ENCODE measurements around the gene KRT80. TPM values are rescaled to one million over a fixed set of nuclear protein-coding genes. Genes with fewer than 3 reads are reported as not detected.

Gene KRT80
- total and polyA plus RNA-seq, 2 of the 13 experiments (the other 11 are each of a cell fraction or from before 2014, with no cell fraction given) = 0.27 to 0.53 TPM

DNA sequence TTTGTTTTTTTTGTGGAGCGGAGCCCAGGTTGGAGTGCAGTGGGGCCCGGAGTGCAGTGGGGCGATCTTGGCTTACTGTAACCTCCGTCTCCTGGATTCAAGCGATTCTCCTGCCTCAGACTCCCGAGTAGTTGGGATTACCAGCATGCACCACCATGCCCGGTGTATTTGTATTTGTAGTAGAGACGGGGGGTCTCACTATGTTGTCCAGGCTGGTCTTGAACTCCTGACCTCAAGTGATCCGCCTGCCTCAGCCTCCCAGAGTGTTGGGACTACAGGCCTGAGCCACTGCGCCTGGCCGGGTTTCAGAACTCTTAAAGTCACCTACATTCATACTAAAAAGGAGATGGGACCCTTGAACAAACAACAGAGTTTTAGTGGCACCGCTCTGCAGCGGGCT is 52.7 kb downstream of the KRT80 start:
- in situ Hi-C loops (cut with HindIII; ENCODE audit: extremely low pct_ligation_motif_present, low pct_unique_long_range_greater_than_20kb) = loop anchor here (25.0 kb wide), 2 partner anchors 398 to 848 kb away; no protein-coding TSS in a partner anchor
- no peak for TF ChIP-seq CEBPB (IDR thresholded peaks at IDR 0.05; ENCODE audit: borderline replicate concordance, low read depth, low read length)
- TF ChIP-seq ZNF598 (CRISPR knock-in tag; IDR thresholded peaks at IDR 0.05; ENCODE audit: borderline replicate concordance) = no peak
- TF ChIP-seq ZFX (CRISPR knock-in tag; IDR thresholded peaks at IDR 0.05; ENCODE audit: low read depth) = no peak
- TF ChIP-seq, protein P1, sequence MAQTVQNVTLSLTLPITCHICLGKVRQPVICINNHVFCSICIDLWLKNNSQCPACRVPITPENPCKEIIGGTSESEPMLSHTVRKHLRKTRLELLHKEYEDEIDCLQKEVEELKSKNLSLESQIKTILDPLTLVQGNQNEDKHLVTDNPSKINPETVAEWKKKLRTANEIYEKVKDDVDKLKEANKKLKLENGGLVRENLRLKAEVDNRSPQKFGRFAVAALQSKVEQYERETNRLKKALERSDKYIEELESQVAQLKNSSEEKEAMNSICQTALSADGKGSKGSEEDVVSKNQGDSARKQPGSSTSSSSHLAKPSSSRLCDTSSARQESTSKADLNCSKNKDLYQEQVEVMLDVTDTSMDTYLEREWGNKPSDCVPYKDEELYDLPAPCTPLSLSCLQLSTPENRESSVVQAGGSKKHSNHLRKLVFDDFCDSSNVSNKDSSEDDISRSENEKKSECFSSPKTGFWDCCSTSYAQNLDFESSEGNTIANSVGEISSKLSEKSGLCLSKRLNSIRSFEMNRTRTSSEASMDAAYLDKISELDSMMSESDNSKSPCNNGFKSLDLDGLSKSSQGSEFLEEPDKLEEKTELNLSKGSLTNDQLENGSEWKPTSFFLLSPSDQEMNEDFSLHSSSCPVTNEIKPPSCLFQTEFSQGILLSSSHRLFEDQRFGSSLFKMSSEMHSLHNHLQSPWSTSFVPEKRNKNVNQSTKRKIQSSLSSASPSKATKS (CRISPR knock-in tag; IDR thresholded peaks at IDR 0.05) = no peak
- TF ChIP-seq, protein P2, sequence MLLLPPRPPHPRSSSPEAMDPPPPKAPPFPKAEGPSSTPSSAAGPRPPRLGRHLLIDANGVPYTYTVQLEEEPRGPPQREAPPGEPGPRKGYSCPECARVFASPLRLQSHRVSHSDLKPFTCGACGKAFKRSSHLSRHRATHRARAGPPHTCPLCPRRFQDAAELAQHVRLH (CRISPR knock-in tag; IDR thresholded peaks at IDR 0.05; ENCODE audit: borderline replicate concordance, low read depth) = no peak
- TF ChIP-seq, protein P3, sequence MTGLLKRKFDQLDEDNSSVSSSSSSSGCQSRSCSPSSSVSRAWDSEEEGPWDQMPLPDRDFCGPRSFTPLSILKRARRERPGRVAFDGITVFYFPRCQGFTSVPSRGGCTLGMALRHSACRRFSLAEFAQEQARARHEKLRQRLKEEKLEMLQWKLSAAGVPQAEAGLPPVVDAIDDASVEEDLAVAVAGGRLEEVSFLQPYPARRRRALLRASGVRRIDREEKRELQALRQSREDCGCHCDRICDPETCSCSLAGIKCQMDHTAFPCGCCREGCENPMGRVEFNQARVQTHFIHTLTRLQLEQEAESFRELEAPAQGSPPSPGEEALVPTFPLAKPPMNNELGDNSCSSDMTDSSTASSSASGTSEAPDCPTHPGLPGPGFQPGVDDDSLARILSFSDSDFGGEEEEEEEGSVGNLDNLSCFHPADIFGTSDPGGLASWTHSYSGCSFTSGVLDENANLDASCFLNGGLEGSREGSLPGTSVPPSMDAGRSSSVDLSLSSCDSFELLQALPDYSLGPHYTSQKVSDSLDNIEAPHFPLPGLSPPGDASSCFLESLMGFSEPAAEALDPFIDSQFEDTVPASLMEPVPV (CRISPR knock-in tag; IDR thresholded peaks at IDR 0.05) = no peak
- TF ChIP-seq, protein P4, sequence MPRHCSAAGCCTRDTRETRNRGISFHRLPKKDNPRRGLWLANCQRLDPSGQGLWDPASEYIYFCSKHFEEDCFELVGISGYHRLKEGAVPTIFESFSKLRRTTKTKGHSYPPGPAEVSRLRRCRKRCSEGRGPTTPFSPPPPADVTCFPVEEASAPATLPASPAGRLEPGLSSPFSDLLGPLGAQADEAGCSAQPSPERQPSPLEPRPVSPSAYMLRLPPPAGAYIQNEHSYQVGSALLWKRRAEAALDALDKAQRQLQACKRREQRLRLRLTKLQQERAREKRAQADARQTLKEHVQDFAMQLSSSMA (CRISPR knock-in tag; IDR thresholded peaks at IDR 0.05) = no peak
- no peak for TF ChIP-seq ZNF292 (CRISPR knock-in tag; IDR thresholded peaks at IDR 0.05; ENCODE audit: borderline replicate concordance, low read depth)
- no peak for TF ChIP-seq ZNF510 (CRISPR knock-in tag; IDR thresholded peaks at IDR 0.05; ENCODE audit: low read depth)
- no peak for TF ChIP-seq ZNF317 (CRISPR knock-in tag; IDR thresholded peaks at IDR 0.05)
- TF ChIP-seq, protein P5, sequence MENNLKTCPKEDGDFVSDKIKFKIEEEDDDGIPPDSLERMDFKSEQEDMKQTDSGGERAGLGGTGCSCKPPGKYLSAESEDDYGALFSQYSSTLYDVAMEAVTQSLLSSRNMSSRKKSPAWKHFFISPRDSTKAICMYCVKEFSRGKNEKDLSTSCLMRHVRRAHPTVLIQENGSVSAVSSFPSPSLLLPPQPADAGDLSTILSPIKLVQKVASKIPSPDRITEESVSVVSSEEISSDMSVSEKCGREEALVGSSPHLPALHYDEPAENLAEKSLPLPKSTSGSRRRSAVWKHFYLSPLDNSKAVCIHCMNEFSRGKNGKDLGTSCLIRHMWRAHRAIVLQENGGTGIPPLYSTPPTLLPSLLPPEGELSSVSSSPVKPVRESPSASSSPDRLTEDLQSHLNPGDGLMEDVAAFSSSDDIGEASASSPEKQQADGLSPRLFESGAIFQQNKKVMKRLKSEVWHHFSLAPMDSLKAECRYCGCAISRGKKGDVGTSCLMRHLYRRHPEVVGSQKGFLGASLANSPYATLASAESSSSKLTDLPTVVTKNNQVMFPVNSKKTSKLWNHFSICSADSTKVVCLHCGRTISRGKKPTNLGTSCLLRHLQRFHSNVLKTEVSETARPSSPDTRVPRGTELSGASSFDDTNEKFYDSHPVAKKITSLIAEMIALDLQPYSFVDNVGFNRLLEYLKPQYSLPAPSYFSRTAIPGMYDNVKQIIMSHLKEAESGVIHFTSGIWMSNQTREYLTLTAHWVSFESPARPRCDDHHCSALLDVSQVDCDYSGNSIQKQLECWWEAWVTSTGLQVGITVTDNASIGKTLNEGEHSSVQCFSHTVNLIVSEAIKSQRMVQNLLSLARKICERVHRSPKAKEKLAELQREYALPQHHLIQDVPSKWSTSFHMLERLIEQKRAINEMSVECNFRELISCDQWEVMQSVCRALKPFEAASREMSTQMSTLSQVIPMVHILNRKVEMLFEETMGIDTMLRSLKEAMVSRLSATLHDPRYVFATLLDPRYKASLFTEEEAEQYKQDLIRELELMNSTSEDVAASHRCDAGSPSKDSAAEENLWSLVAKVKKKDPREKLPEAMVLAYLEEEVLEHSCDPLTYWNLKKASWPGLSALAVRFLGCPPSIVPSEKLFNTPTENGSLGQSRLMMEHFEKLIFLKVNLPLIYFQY (CRISPR knock-in tag; IDR thresholded peaks at IDR 0.05; ENCODE audit: borderline replicate concordance) = no peak
- TF ChIP-seq MAFK (conservative IDR thresholded peaks at IDR 0.05 in 1 of 2, IDR thresholded peaks at IDR 0.05 in 1 of 2; ENCODE audit: low read length in 2 of 2) = no peak
- TF ChIP-seq, protein P6, sequence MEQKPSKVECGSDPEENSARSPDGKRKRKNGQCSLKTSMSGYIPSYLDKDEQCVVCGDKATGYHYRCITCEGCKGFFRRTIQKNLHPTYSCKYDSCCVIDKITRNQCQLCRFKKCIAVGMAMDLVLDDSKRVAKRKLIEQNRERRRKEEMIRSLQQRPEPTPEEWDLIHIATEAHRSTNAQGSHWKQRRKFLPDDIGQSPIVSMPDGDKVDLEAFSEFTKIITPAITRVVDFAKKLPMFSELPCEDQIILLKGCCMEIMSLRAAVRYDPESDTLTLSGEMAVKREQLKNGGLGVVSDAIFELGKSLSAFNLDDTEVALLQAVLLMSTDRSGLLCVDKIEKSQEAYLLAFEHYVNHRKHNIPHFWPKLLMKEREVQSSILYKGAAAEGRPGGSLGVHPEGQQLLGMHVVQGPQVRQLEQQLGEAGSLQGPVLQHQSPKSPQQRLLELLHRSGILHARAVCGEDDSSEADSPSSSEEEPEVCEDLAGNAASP (CRISPR knock-in tag; IDR thresholded peaks at IDR 0.05; ENCODE audit: borderline replicate concordance) = no peak

More for the DNA sequence above, 52.7 kb downstream of the KRT80 start:
- Histone ChIP-seq H4K20me1 (ENCODE audit: insufficient read depth, low read length) (no peaks in the 10 kb centered on the region), H3K4me3 (replicated peaks in 1 of 3; ENCODE audit: insufficient read depth in 1 of 3, low read depth in 2 of 3, low read length in 3 of 3) (no peak overlapping the region), H3K4me2 (ENCODE audit: low read depth, low read length) (no peak overlapping the region), H3K27ac (ENCODE audit: extremely low read length, insufficient read depth, low read length) (no peak overlapping the region), H3K4me1 (ENCODE audit: insufficient read depth, low read length) (no peaks in the 10 kb centered on the region), H3K36me3 (replicated peaks in 1 of 2; ENCODE audit: control insufficient read depth in 1 of 2, insufficient read depth in 2 of 2, low read length in 2 of 2) (no peaks in the 10 kb centered on the region), H3K9me3 (ENCODE audit: low read length) (no peaks in the 10 kb centered on the region), H2AFZ (ENCODE audit: low read length) (no peak overlapping the region), H3K79me2 (ENCODE audit: insufficient read depth, low read length) (no peaks in the 10 kb centered on the region), H3K27me3 (ENCODE audit: control insufficient read depth in 1 of 2, insufficient read depth in 2 of 2, low read length in 2 of 2) (peaks cover 2 to 32% of the 10 kb centered on the region in 2 experiments; a peak in 3 of 5 replicates), H3K9ac (ENCODE audit: insufficient read depth, low read depth, low read length) (no peak overlapping the region)
- no peak for DNase-seq (ENCODE audit: low spot score)
- no TSS peak for BruUV-seq (replicated peaks)
- intact Hi-C loops (cut with micrococcal nuclease; ENCODE audit: unreplicated experiment) = no loop called here
- POLR2A ChIA-PET = no interaction called here
- 68% methylated on average over 13 of the region's 13 CpGs for WGBS (ENCODE audit: low lambda C conversion rate)
- ATAC-seq = no peak
- no peak for FAIRE-seq
- CTCF ChIA-PET (ENCODE audit: low intra/inter-chr PET ratio, low total read pairs) = interaction anchor here (1.5 to 1.8 kb wide), 2 partner anchors 189 to 740 kb away, joined by 8 to 17 read pairs; no protein-coding TSS in a partner anchor
